Fibroblast of skin of right biceps (primary cell): ENCODE measurements around the gene EIF3L.
"Not testable (repeated sequence)": the region's sequence is repeated elsewhere in the genome, so short reads cannot be mapped to it uniquely, and the experiment has no call there.

Source experiments
- DNase-seq: peaks from one replicate; pipeline ENCODE4 v3.0.0-alpha.2; 2013

EIF3L gene

DNA sequence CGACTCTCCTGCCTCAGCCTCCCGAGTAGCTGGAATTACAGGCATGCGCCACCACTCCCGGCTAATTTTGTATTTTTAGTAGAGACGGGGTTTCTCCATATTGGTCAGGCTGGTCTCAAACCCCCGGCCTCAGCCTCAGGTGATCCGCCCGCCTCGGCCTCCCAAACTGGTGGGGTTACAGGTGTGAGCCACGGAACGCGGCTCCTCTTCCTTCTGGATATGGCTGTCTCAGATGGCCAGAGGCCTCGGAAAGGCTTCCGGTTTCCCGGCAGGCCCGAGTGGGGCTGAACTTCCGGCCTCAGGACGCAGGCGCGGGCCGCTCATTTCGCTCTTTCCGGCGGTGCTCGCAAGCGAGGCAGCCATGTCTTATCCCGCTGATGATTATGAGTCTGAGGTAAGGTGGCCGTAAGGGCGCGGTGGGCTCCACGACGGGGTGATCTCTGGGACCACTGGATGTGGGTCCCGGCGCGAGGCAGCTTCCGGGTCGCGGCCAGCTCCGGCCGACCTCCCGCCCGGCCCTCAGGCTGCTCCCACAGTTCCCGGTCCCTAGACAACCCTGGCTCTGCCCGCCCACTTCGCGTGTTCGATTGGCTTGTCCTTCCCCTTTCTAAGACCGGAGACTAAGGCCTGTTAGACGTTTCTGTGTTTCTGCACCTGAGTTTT is at the start of gene EIF3L:
EIF3L (plus strand) TSS at position 331 of the 663 bp plus-strand sequence; CDS start at position 362, 31 bp downstream.
- peak; percentile 87 for DNase-seq

DNA sequence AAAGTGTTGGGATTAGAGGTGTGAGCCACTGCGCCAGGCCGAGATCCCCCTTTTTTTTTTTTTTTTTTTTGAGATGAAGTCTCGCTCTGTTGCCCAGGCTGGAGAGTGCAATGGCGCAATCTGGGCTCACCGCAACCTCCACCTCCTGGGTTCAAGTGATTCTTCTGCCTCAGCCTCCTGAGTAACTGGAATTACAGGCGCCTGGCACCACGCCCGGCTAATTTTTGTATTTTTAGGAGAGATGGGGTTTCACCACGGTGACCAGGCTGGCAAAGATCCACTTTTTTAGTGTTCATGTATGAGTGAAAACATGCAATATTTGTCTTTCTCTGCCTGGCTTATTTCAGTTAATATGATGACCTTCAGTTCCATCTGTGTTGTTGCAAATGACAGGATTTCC is 49.2 kb upstream of the EIF3L start:
- DNase-seq, result not testable (repeated sequence)

GRCh38 chr22:37801946-37802309 is 47.3 kb upstream of the EIF3L start:
- no peak for DNase-seq

DNA sequence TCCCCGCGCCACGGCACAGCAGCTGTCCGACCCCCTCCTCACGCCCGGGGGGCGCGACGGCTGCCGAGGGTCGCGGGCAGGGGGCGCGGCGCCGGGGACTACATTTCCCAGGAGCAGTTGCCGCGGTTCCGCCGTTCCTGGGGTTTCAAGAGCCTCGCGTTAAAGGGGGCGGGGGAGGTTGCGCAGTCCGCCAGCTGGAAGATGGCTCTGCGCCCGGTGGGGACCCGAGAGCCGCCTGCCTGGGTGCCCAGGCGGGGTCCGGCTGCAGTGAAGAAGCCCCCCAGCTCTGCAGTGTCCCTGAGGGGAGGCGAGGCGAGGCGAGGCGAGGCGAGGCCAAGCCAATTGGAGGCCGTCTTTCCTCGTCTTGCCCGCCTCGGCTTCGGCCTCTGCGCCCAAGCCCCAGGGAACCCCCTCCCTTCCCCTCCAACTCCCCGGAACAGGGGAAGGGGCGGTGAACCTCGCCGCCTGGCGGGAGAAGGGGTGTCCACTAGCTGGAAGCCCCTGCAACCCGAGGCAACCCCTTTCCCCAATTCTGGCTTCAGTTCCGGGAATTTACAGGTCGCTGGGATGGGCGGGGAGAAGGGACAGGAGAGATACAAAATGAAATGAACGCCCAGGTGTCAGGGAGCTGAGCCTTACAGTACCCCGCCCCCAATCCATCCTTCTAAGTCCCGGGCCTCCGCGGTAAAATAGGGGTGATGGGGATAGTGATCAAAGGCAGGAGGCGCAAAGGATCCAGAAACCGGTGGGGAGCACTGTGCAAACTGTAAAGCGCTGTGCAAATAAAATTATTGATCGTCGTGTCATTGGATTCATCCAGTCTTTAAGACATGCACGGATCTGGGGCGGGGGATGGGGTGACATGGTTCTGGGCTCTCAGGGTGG is 46.7 kb upstream of the EIF3L start:
- peak; percentile 53 for DNase-seq

GRCh38 chr22:37803195-37803638 is 46.0 kb upstream of the EIF3L start:
- DNase-seq, result no peak

- DNase-seq, result no peak
Observed at GRCh38 chr22:37803639-37804351, 45.4 kb upstream of the EIF3L start.

DNA sequence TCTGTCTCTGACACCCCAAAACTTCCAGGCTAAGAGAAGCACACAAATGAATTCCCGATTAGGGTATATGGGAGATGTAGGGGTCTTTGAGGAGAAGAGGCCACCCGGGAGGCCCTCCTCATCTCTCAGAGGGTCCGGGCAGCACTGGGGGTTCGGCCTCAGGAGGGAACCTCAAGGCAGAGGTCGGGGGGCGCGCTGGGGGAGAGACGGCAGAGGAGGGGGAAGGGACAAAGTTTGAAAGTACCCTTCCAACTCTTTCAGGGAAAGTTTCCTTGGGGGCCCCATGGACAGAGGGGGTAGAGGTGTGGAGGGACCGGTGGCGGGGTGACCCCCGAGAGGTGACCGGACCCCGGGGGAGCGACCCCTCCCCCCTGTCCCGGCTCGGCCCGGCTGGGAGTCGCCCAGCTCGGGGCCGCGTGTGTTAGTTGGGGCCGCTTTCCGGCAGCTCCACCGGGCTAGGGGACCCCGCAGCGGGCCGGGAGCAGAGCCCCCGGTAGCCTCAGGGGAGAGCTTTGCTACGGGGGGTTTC is 44.8 kb upstream of the EIF3L start:
- DNase-seq, result no peak

DNA sequence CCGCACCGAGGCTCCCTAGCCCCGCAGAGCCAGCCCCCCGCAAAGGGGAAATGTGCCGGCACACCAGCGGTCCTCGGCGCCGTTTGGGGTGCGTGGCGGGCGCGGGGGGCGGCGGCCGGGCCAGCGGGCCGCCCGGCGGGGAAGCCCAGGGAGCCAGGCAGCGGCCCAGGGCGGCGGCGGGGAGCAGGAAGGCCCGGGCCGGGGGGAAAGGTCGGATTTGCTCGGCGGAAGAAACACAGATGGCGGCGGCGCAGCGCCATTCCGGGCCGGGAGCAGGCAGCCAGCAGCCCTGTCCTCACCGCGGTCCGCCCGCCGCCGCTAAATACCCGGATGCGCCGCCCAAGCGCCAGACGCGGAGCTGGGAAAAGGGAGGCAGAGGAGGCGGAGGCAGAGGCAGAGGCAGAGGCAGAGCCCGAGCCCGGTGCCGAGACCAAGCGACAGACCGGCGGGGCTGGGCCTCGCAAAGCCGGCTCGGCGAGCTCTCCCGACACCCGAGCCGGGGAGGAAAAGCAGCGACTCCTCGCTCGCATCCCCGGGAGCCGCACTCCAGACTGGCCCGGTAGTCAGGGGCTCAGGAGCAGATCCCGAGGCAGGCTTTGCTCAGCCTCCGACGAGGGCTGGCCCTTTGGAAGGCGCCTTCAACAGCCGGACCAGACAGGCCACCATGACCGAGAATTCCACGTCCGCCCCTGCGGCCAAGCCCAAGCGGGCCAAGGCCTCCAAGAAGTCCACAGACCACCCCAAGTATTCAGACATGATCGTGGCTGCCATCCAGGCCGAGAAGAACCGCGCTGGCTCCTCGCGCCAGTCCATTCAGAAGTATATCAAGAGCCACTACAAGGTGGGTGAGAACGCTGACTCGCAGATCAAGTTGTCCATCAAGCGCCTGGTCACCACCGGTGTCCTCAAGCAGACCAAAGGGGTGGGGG is 44.1 kb upstream of the EIF3L start:
- DNase-seq, result peak; percentile 88

DNA sequence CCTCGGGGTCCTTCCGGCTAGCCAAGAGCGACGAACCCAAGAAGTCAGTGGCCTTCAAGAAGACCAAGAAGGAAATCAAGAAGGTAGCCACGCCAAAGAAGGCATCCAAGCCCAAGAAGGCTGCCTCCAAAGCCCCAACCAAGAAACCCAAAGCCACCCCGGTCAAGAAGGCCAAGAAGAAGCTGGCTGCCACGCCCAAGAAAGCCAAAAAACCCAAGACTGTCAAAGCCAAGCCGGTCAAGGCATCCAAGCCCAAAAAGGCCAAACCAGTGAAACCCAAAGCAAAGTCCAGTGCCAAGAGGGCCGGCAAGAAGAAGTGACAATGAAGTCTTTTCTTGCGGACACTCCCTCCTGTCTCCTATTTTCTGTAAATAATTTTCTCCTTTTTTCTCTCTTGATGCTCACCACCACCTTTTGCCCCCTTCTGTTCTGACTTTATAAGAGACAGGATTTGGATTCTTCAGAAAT is 43.4 kb upstream of the EIF3L start:
- no peak for DNase-seq

DNA sequence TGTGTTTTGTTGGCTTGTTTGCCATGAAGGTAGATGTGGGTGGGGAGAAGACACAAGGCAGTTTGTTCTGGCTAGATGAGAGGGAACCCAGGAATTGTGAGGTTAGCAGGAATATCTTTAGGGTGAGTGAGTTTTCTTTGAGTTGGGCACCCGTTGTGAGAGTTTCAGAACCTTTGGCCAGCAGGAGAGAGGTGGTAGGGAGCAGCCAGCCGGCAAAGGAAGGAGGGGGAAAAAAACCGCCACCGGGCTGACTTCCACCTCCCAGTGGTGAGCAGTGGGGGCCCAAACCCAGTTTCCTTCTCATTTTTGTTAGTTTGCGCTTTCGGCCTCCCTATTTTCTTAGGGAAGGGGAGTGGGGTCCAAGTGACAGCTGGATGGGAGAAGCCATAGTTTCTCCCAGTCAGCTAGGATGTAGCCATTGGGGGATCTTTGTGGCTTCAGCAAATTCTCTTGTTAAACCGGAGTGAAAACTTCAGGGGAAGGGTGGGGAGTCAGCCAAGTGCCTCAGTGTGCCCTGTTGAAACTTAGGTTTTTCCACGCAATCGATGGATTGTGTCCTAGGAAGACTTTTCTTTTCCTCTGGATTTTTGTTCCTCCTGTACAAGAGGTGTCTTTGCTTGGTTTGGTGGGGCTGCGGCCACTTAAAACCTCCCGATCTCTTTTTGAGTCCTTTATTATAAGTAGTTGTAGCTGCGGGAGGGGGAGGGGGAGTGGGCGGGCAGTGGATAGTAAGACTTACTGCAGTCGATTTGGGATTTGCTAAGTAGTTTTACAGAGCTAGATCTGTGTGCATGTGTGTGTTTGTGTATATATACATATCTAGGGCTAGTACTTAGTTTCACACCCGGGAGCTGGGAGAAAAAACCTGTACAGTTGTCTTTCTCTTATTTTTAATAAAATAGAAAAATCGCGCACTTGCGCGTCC is 42.5 kb upstream of the EIF3L start:
- peak; percentile 46 for DNase-seq

DNA sequence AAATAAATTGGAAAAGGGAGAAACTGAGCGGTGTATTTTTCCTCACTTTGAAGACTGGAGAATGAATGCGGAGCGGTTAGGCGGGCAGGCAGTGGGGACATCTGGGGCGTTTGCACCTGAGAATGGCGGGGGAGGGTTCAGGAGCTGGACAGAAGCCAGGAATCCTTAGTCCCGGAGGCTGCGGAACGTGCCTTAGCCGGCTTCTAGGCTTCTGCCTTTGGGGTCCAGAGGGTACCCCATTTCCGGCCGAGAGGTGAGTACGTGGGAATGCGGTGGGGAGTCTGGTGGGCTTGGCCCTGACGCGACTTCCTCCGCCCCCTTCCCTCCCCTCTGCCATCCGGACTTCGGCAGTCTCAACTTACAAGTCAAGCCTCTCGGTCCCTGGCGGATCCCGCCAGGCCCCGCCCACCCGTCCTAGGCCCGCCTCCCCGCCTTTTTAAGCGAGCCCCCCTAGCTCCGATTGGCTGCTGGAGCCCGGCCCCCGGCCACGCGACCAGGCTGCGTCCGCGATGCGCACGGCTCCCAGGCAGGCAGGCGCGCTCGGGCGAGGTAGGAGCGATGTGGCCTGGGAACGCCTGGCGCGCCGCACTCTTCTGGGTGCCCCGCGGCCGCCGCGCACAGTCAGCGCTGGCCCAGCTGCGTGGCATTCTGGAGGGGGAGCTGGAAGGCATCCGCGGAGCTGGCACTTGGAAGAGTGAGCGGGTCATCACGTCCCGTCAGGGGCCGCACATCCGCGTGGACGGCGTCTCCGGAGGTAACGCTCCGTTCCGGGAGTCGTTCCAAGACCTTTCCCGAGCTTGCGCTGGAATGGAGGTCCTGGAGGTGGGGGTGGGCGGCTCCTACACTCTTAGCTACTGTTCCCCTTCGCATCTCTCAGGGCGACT is 41.6 kb upstream of the EIF3L start, which contains the start of gene GCAT:
GCAT (plus strand) TSS at position 525 of the 884 bp plus-strand sequence; CDS start at position 559, 34 bp downstream.
- peak; percentile 97 for DNase-seq

GRCh38 chr22:37808294-37808657 is 40.9 kb upstream of the EIF3L start:
- DNase-seq, result no peak

DNA sequence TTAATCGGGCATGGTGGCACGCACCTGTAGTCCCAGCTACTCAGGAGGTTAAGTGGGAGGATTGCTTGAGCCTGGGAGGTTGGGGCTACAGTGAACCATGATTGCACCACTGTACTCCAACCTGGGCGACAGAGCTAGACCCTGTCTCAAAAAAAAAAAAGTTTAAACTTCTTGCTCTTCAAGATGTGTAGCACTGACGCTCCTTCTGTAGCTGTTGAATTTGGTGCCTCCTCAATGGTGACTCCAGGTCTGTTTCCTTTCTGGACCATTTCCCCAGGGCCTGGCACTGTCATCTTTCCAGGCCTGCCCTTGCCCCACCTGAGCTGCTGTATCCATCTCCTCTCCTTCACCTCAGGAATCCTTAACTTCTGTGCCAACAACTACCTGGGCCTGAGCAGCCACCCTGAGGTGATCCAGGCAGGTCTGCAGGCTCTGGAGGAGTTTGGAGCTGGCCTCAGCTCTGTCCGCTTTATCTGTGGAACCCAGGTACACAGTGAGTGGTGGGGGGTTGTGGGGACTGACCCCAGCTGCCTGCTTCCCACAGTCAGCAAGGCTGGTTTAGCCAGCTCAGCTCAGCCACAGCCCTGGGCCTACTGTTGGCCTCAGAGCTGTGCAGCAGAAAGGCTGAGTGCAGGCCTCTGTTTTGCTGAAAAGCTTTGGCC is 39.4 kb upstream of the EIF3L start:
- DNase-seq, result no peak

- no peak for DNase-seq
Observed at GRCh38 chr22:37811867-37812266, 37.4 kb upstream of the EIF3L start.

- no peak for DNase-seq
Observed at GRCh38 chr22:37812869-37813678, 36.1 kb upstream of the EIF3L start.

GRCh38 chr22:37815593-37815992 is 33.6 kb upstream of the EIF3L start:
- no peak for DNase-seq

DNA sequence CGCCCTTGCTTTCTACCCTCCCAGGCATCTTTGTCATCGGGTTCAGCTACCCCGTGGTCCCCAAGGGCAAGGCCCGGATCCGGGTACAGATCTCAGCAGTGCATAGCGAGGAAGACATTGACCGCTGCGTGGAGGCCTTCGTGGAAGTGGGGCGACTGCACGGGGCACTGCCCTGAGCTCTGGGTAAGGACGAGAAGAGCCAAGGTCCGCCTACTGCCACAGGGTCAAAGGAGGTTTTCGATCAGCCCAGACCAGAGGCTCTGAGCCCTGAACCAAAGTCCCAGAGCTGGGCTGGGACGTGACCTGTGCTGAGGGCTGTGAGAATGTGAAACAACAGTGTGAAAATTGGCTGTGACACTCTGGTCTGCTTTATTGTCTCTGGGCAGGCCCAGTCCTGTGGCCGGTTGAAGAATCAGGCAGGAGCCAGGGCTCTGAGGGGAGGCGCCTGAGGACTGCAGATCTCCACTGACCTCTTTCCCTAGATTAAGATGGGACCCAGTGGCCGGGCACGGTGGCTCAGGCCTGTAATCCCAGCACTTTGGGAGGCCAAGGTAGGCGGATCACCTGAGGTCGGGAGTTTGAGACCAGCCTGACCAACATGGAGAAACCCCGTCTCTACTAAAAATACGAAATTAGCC is 32.6 kb upstream of the EIF3L start:
- no peak for DNase-seq
